Inflammatory macrophage treated with lipopolysaccharide for 1 hour (primary cell): ENCODE data around the gene LSAMP.

Experiments
- DNase-seq, 2 donors: peaks; one replicate each; pipeline ENCODE4 v3.0.0-alpha.2; 2020 to 2022

The LSAMP gene

DNA sequence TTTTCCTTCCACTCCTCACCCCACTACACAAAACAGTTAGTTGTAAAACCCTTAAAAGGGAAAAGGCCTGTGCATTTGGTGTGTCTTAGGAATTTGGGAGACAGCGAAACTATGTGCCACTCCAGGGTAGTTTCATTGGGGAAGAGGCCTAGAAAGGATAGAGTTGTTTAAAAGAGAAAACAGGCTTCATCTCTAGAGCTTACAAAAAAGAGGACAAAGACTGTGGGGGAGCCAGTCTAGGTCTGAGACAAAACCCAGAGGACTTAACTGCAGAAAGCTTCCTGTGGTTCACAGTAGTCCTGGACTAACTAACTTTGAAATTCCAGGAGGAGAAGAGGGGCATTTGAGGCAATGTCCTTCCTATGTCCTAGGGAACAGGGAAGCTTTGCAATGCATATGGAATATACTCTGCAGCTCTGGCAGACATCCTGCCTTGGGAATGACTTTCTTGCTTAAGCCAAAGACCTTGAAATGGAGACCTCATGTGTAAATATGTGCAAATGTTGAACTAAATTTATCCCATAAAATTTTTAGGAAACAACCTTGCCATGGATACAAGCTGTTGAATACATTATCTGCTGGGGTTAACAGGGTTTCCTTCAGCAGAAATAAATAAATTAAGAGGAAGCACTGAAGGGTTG lies 159.4 kb downstream of the LSAMP start:
- DNase-seq = no peak

DNA sequence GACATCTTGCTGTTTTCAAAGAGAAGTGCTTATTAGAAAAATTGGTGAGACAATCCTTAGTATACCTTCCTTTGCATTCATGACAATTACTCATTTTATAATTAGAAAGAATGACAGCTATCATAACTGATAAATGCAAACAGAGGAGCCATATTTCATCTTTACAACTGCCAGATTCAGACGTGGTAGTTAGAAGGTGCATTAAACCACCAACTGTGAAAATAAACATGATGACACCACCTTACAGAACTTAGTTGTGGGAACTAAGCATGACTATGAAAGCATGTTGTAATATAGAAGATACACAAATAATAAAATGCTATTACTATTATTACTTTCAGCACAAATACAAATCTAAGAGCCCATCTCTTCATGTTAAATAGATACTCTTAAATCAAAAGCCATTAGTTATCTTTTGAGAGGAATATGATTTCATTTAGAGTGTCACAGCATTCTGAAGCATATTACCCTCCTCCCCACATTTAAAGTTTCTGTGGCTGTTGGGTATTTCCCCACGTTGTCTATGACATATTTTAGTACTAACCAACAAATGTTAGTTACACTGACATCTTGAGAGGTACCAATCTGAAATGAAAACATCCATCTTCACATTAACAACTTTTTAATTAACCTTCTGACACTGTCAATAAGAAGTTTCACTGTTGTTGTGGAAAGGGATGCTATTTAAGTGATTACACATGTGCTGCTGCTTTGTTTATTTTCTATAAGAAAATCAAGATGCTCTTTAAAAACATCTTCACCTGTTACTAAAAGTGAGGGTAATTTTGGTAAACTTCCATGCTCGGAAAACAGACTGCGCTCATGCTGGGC lies 163.8 kb downstream of the LSAMP start:
- DNase-seq = no peak

DNA sequence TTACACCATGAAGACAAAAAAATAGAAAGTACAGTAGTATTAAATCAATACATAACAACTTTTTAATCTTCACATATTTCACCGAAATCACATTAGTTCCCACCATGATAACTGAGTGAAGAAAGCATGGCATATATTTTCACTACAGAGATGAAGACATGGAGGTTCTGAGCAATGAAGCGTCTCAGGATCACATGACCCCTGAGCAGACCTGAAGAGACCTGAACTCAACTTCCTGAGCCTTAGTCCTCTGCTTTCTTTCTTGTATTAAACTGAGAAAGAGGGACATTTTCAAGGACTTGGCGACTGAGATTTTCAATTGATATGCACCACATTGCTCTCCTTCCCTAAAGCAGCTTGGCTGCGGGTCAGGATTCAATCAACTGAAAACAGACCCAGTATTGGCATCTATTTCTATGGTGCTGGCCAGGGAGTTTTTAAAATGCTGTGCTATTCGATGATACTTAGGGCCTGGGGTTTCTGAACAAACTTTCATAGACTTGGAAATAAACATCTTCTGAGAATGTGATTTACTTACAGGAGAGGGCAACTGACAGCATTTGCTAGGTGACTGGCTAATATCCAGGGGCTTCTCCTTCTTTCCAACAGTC lies 165.1 kb downstream of the LSAMP start:
- DNase-seq = no peak

GRCh38 chr3:116276675-116277074 lies 168.6 kb downstream of the LSAMP start:
- DNase-seq = no peak

DNA sequence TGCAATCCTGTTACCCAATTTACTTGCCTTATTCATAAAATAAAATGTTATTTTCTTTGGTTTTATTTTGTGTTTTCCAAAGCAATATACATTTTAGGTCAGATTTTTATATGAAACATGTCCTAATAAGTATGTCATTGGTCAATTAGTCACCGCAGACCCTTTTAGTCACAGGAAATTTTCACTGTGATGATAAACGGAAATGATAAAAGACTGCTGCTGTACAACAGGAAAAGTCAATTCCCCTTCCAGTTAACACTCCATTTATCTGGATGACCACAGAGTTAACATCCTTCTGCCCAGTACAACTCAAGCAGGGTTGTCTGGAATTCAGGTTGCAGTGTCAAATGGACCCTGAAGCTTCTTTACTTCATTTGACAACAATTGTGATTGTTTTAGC lies 175.2 kb downstream of the LSAMP start:
- no peak for DNase-seq

DNA sequence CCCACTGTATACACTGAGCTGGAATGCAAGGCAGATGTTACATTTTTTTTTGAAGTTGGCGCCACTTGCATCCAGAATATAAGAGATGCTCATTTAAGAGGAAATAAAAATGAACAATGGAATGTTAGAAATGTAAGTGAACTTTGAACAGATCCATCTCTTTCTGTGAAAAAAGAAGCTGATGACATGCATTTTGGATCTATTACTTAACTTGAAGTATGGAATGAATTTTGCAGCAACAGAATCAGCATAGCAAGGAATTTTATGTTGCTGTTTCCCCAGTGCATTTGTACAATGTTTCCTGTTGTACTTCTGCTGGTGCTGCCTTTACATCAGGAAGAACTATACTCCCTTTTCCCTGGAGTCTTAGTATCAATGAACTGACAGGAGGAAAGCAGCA lies 178.2 kb downstream of the LSAMP start:
- no peak for DNase-seq

- DNase-seq = no peak
These were observed 179.2 kb downstream of the LSAMP start for GRCh38 chr3:116265976-116266584.

DNA sequence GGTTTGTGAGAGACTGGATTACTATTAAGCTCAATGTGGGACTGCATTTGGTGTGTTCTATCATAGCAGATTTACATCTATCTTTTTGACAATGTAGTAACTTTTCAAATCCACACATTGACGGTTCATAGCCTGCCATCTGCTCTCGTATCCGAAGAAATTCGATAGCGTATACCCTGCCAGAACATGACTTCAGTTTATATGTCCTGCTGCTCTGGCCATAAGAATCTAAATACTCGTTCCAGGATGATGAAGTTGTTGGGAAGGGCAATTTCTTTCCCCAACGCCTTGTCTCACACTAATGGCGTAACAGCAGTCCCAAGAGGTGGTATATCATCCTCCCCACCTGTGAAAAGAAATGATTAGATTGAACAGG lies 180.0 kb downstream of the LSAMP start:
- no peak for DNase-seq

DNA sequence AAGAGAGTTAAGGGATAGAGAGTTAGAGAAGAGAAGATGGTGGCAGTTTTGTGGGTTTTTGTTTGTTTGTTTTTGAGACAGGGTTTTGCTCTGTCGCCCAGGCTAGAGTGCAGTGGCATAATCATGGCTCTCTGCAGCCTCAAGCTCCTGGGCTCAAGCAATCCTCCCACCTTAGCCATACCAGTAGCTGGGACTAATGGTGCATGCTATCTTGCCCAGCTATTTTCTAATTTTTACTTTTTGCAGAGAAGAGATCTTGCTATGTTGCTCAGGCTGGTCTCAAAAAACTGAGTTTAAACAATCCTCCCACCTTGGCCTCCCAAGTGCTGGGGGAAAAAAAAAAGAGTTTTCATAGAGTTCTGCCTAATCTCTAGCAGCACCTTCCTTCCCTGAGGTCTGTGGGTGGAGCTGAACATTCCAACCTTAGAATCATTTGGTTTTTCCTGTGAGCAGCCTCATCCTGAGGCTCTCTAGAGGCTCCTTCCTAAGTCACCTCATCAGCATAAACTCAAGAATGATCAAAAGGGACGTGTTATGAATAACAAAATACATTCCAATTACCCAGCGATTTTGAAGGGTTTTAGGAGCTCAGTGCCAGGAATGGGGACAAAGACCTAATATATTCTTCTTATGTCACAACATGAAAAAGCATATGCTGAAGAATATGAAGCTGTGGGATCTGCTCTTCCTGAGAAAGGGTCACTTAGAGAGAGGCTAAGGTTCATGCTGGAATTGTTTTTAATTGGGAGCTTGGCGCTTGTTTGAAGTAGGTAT lies 180.6 kb downstream of the LSAMP start:
- no peak for DNase-seq

DNA sequence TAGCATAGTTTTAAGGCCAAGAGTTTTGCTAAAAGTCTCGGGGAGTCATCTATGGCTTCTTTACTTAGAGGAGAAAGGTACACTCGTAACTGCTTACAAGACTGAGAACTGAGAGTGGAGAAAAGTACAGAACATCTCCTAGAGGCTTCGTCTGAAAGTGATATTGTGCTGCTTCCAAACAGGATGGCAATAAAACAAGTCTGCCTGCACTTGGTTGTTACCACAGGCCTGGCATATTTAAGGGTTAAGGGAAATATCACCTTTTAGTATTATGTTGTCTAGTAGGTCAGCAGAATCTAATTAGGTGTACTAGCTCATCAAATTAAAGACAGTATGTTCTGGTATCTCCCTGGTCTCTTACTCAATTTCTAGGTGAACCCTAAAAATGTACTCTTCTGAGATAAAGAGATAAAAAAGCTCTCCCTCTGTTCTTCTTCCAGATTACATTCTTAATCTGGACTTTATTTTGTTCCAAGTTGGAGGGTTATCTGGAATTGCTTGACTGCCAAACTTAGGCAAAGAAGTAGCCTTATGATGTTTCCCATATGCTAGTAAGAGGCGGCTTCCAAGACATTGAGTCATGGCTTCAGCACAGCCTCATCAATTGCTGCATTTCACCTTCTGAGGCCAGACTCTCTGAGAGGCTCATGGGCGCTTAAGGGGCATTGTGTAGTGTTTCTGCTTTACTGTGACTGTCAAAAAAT lies 181.3 kb downstream of the LSAMP start:
- DNase-seq = no peak

GRCh38 chr3:116260491-116260890 lies 184.8 kb downstream of the LSAMP start:
- no peak for DNase-seq

GRCh38 chr3:116259984-116260383 lies 185.3 kb downstream of the LSAMP start:
- no peak for DNase-seq

- no peak for DNase-seq
These were observed 188.3 kb downstream of the LSAMP start for GRCh38 chr3:116256843-116257485.

GRCh38 chr3:116254541-116254940 lies 190.7 kb downstream of the LSAMP start:
- no peak for DNase-seq

- DNase-seq = no peak
These were observed 191.8 kb downstream of the LSAMP start for GRCh38 chr3:116253511-116253910.

GRCh38 chr3:116247605-116248004 lies 197.7 kb downstream of the LSAMP start:
- no peak for DNase-seq

- DNase-seq = no peak
These were observed 198.8 kb downstream of the LSAMP start for GRCh38 chr3:116246406-116246980.

DNA sequence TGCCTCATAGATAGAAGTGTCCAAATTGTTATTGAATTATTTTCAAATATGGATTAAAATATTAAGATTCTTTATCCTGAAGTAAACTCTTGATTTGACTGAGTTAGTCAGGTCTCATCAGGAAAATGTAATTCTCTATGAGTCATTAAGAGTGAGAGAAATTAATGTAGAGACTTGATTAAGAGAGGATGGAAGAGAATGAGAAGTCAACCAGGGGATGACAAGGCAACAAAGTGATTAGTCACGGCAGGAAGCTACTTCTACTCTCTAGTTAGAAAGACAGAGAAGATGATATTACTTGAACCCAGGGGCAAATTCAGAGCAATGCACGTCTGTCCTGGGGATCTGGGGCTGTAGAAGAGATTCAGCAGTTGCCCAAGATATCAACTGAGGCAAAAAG lies 202.5 kb downstream of the LSAMP start:
- no peak for DNase-seq

DNA sequence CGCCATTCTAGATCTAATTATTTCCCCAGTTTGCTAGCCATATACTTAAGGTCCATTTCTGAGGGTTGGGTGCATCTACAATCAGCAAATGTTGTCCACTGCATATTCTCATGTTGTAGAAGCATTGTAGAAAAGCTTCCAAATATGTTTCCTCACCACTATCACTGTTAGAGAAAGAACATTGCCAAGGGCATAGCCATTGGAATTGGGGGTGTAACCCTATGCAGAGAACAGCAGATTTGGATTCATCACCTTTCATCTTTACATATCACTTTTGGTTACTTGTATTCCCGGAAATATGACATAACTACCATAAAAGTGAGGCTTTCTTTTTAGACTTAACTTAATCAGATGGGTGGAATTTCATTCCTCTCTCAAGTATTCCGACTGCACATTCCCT lies 203.6 kb downstream of the LSAMP start:
- no peak for DNase-seq

GRCh38 chr3:116240261-116240660 lies 205.0 kb downstream of the LSAMP start:
- no peak for DNase-seq

DNA sequence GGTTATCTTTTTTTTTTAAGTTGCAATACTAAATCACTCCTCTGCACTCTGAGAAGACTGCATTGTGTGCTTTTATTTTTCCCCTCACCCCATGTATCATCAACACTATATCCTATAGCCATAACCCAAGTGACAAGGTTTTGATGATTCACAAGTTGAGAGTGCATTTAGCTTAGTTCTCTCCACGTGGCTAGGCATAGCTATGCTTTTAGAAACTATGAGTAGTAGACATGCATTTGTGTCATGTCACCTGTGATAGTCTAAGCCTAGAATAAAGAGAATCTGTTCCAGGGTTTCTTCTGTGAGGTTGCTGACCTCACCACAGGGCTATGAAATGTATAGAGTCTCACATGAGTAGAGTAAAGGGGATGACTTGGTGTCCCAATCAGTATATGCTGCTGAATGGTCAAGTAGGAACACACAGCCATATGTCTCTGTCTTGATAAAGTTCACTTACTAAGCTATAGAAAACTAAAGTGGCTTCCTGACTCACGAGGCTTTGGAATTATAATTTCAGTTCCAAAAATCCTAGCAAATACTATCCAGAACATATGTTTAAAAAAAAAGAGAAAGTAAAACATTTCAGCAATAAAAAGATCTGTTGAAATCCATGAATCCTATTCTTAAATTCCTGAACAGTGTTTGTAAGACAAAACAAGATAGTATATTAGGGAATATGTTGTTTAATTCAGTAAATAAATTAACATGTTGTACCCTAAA lies 206.3 kb downstream of the LSAMP start:
- DNase-seq = no peak
